ENCODE results near the gene EPB41L2. TPM values are rescaled to one million over a fixed set of nuclear protein-coding genes. Genes with fewer than 3 reads are reported as not detected.
A peak's percentile ranks its signal among the peaks of the same experiment; 100 is the strongest.

The EPB41L2 gene
- total and polyA plus RNA-seq, 10 donors: 19.3 to 210 (median 123) TPM

- 86 to 100% (median 88%) methylated on average over 1 of the region's 1 CpG for WGBS, 5 donors
- peaks cover 8 to 47% (median 24%) of the 10 kb centered on the region in 6 donors for H3K4me1 ChIP-seq
- H3K27ac ChIP-seq: peak overlapping the region in 1 of 8 donors; percentile 2
- DNase-seq: no peak
- no peaks in the 10 kb centered on the region for H3K27me3 ChIP-seq (replicated peaks in 1 of 7)
- no peaks in the 10 kb centered on the region for H3K9me3 ChIP-seq
- intact Hi-C loops (cut with DNase I; ENCODE audit: low total_unique reads): no loop called here
- no peak overlapping the region for H3K4me3 ChIP-seq
- no peaks in the 10 kb centered on the region for H3K36me3 ChIP-seq
- TF ChIP-seq POLR2AphosphoS5 (IDR thresholded peaks at IDR 0.05): no peak
- TF ChIP-seq POLR2A (IDR thresholded peaks at IDR 0.05): no peak
- no peak for TF ChIP-seq CTCF (IDR thresholded peaks at IDR 0.05 in 8 of 11, conservative IDR thresholded peaks at IDR 0.05 in 3 of 11)
Observed at GRCh38 chr6:130978180-130978579, 84.9 kb downstream of the EPB41L2 start.

GRCh38 chr6:130975325-130975724 is 87.7 kb downstream of the EPB41L2 start:
- H3K36me3 ChIP-seq: no peaks in the 10 kb centered on the region
- intact Hi-C loops (cut with DNase I; ENCODE audit: low total_unique reads): no loop called here
- no peak for TF ChIP-seq POLR2A (IDR thresholded peaks at IDR 0.05)
- no peak for TF ChIP-seq POLR2AphosphoS5 (IDR thresholded peaks at IDR 0.05)
- no peak for TF ChIP-seq CTCF (IDR thresholded peaks at IDR 0.05 in 8 of 11, conservative IDR thresholded peaks at IDR 0.05 in 3 of 11)

GRCh38 chr6:130973521-130974277 is 89.3 kb downstream of the EPB41L2 start:
- peaks cover 0 to 25% (median 7%) of the 10 kb centered on the region in 6 donors for H3K4me1 ChIP-seq
- H3K27ac ChIP-seq: no peak overlapping the region
- H3K36me3 ChIP-seq: no peaks in the 10 kb centered on the region
- H3K27me3 ChIP-seq (replicated peaks in 1 of 7): no peaks in the 10 kb centered on the region
- WGBS, 5 donors: 92 to 97% (median 93%) methylated on average over 3 of the region's 3 CpGs
- TF ChIP-seq POLR2A (IDR thresholded peaks at IDR 0.05) (no peak), POLR2AphosphoS5 (IDR thresholded peaks at IDR 0.05) (no peak), CTCF (IDR thresholded peaks at IDR 0.05 in 8 of 11, conservative IDR thresholded peaks at IDR 0.05 in 3 of 11) (no peak)
- H3K9me3 ChIP-seq: no peaks in the 10 kb centered on the region
- intact Hi-C loops (cut with DNase I; ENCODE audit: low total_unique reads): no loop called here
- H3K4me3 ChIP-seq: no peak overlapping the region
- DNase-seq: no peak

More at GRCh38 chr6:130975325-130975724, 87.7 kb downstream of the EPB41L2 start:
- H3K4me3 ChIP-seq: no peak overlapping the region
- H3K27ac ChIP-seq: no peak overlapping the region
- no peaks in the 10 kb centered on the region for H3K9me3 ChIP-seq
- peaks cover 0 to 28% (median 12%) of the 10 kb centered on the region in 6 donors for H3K4me1 ChIP-seq
- H3K27me3 ChIP-seq (replicated peaks in 1 of 7): no peaks in the 10 kb centered on the region
- DNase-seq: no peak

- peaks cover 5 to 33% (median 19%) of the 10 kb centered on the region in 6 donors for H3K4me1 ChIP-seq
- no peaks in the 10 kb centered on the region for H3K36me3 ChIP-seq
- peak overlapping the region in 2 of 8 donors; percentile 73 to 81 for H3K27ac ChIP-seq
- intact Hi-C loops (cut with DNase I; ENCODE audit: low total_unique reads): no loop called here
- 91 to 96% (median 92%) methylated on average over 3 of the region's 3 CpGs for WGBS, 5 donors
- no peak for DNase-seq
- H3K9me3 ChIP-seq: no peaks in the 10 kb centered on the region
- no peaks in the 10 kb centered on the region for H3K27me3 ChIP-seq (replicated peaks in 1 of 7)
- H3K4me3 ChIP-seq: no peak overlapping the region
- TF ChIP-seq POLR2A (IDR thresholded peaks at IDR 0.05): no peak
- no peak for TF ChIP-seq POLR2AphosphoS5 (IDR thresholded peaks at IDR 0.05)
- no peak for TF ChIP-seq CTCF (IDR thresholded peaks at IDR 0.05 in 8 of 11, conservative IDR thresholded peaks at IDR 0.05 in 3 of 11)
Observed at GRCh38 chr6:130971504-130971903, 91.5 kb downstream of the EPB41L2 start.

Measured in spleen (tissue), 11 donors.